ENCODE results near the gene IFITM5. TPM values are rescaled to one million over a fixed set of nuclear protein-coding genes. Genes with fewer than 3 reads are reported as not detected.

IFITM5 gene
- total RNA-seq, 2 donors from 2014 or later: not detected

DNA sequence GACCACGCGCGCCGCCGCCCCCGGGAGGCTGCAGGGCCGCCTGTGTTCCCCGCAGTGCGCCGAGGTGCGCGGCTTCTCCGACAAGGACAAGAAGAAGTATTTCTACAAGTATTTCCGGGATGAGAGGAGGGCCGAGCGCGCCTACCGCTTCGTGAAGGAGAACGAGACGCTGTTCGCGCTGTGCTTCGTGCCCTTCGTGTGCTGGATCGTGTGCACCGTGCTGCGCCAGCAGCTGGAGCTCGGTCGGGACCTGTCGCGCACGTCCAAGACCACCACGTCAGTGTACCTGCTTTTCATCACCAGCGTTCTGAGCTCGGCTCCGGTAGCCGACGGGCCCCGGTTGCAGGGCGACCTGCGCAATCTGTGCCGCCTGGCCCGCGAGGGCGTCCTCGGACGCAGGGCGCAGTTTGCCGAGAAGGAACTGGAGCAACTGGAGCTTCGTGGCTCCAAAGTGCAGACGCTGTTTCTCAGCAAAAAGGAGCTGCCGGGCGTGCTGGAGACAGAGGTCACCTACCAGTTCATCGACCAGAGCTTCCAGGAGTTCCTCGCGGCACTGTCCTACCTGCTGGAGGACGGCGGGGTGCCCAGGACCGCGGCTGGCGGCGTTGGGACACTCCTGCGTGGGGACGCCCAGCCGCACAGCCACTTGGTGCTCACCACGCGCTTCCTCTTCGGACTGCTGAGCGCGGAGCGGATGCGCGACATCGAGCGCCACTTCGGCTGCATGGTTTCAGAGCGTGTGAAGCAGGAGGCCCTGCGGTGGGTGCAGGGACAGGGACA is 18.4 kb downstream of the IFITM5 start:
- no peak overlapping the region for H3K9ac ChIP-seq (ENCODE audit: extremely low read depth, low read length, poor library complexity, severe bottlenecking)
- Mint-ChIP-seq H3K36me3 (ENCODE audit: low read depth) (no peaks in the 10 kb centered on the region), H3K9me3 (no peaks in the 10 kb centered on the region), H3K4me3 (no peak overlapping the region), H3K4me1 (no peaks in the 10 kb centered on the region), H3K27ac (no peak overlapping the region), H3K27me3 (ENCODE audit: insufficient read depth) (peaks cover 53% of the 10 kb centered on the region)
- TF ChIP-seq CTCF (conservative IDR thresholded peaks at IDR 0.05): no peak
- H3K9me3 ChIP-seq (ENCODE audit: control insufficient read depth, low read length): no peaks in the 10 kb centered on the region
- no peaks in the 10 kb centered on the region for H3K4me1 ChIP-seq (ENCODE audit: control insufficient read depth, insufficient read depth, low read length)
- H3K27me3 ChIP-seq (ENCODE audit: control insufficient read depth, insufficient read depth, low read length, poor library complexity, severe bottlenecking): peaks cover 46% of the 10 kb centered on the region
- 72 to 84% methylated on average over 46 to 79 of the region's 79 CpGs for WGBS, 2 experiments (ENCODE audit: insufficient coverage in 1 of 2, insufficient read length in 1 of 2)
- no peak overlapping the region for H3K27ac ChIP-seq (ENCODE audit: low read depth, low read length)
- DNase-seq: peak; percentile 46
- H3K36me3 ChIP-seq (ENCODE audit: control insufficient read depth, insufficient read depth, low read length): no peaks in the 10 kb centered on the region
- H3K4me3 ChIP-seq (ENCODE audit: low read length): no peak overlapping the region

DNA sequence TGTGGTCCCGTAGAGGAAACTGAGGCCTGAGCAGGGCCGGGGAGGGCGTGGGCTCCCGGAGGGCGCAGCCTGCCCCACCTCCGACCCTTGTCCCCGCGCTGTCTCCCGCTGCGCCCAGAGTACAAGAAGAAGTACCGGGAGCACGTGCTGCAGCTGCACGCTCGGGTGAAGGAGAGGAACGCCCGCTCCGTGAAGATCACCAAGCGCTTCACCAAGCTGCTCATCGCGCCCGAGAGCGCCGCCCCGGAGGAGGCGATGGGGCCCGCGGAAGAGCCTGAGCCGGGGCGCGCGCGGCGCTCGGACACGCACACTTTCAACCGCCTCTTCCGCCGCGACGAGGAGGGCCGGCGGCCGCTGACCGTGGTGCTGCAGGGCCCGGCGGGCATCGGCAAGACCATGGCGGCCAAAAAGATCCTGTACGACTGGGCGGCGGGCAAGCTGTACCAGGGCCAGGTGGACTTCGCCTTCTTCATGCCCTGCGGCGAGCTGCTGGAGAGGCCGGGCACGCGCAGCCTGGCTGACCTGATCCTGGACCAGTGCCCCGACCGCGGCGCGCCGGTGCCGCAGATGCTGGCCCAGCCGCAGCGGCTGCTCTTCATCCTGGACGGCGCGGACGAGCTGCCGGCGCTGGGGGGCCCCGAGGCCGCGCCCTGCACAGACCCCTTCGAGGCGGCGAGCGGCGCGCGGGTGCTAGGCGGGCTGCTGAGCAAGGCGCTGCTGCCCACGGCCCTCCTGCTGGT is 19.2 kb downstream of the IFITM5 start:
- no peak overlapping the region for H3K4me3 Mint-ChIP-seq
- Histone ChIP-seq H3K9me3 (ENCODE audit: control insufficient read depth, low read length) (no peaks in the 10 kb centered on the region), H3K36me3 (ENCODE audit: control insufficient read depth, insufficient read depth, low read length) (no peaks in the 10 kb centered on the region), H3K9ac (ENCODE audit: extremely low read depth, low read length, poor library complexity, severe bottlenecking) (no peak overlapping the region), H3K27ac (ENCODE audit: low read depth, low read length) (no peak overlapping the region), H3K4me1 (ENCODE audit: control insufficient read depth, insufficient read depth, low read length) (no peaks in the 10 kb centered on the region), H3K27me3 (ENCODE audit: control insufficient read depth, insufficient read depth, low read length, poor library complexity, severe bottlenecking) (peaks cover 46% of the 10 kb centered on the region), H3K4me3 (ENCODE audit: low read length) (no peak overlapping the region)
- TF ChIP-seq CTCF (conservative IDR thresholded peaks at IDR 0.05): no peak
- no peak overlapping the region for H3K27ac Mint-ChIP-seq
- no peaks in the 10 kb centered on the region for H3K9me3 Mint-ChIP-seq
- WGBS, 2 experiments (ENCODE audit: insufficient coverage in 1 of 2, insufficient read length in 1 of 2): 11 to 32% methylated on average over 36 to 85 of the region's 85 CpGs
- DNase-seq: peak; percentile 42
- peaks cover 52% of the 10 kb centered on the region for H3K27me3 Mint-ChIP-seq (ENCODE audit: insufficient read depth)
- no peaks in the 10 kb centered on the region for H3K36me3 Mint-ChIP-seq (ENCODE audit: low read depth)
- no peaks in the 10 kb centered on the region for H3K4me1 Mint-ChIP-seq

DNA sequence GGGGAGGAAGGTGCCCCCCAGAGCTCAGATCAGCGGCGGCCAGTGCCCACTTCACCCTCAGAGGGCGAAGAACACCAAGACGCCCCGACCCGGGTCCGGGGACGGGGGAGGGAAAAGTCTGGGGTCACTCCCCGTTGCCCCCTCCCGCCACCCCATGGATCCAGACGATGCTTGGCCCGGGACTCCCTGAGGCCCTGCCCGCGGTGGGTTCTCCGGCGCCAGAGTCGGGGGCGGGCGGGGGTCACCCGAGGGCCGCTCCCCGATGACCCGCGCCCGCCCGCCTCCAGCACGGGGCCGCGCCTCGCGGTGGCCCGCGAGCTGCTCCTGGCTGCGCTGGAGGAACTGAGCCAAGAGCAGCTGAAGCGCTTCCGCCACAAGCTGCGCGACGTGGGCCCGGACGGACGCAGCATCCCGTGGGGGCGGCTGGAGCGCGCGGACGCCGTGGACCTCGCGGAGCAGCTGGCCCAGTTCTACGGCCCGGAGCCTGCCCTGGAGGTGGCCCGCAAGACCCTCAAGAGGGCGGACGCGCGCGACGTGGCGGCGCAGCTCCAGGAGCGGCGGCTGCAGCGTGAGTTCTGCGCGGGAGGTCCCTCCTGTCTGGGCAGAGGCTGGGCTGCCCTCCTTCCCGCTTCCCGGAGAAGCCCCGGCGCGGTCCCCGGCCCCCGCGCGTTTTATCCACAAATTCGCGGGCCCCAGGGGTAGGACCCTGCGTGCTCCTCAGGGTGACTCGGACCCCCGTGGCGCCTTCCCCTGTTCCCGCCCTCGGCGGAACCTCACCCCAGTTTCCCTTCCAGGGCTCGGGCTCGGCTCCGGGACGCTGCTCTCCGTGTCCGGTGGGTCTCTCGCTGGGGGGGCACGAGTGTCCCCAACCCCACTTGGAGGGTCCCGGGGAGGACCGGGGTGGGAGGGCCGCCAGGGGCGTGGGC is 20.0 kb downstream of the IFITM5 start:
- Mint-ChIP-seq H3K27ac (no peak overlapping the region), H3K36me3 (ENCODE audit: low read depth) (no peaks in the 10 kb centered on the region), H3K4me1 (no peaks in the 10 kb centered on the region), H3K4me3 (no peak overlapping the region), H3K9me3 (no peaks in the 10 kb centered on the region), H3K27me3 (ENCODE audit: insufficient read depth) (peaks cover 50% of the 10 kb centered on the region)
- DNase-seq: peak; percentile 40
- Histone ChIP-seq H3K9ac (ENCODE audit: extremely low read depth, low read length, poor library complexity, severe bottlenecking) (no peak overlapping the region), H3K27ac (ENCODE audit: low read depth, low read length) (no peak overlapping the region), H3K36me3 (ENCODE audit: control insufficient read depth, insufficient read depth, low read length) (no peaks in the 10 kb centered on the region), H3K4me3 (ENCODE audit: low read length) (no peak overlapping the region), H3K9me3 (ENCODE audit: control insufficient read depth, low read length) (no peaks in the 10 kb centered on the region), H3K27me3 (ENCODE audit: control insufficient read depth, insufficient read depth, low read length, poor library complexity, severe bottlenecking) (peaks cover 46% of the 10 kb centered on the region), H3K4me1 (ENCODE audit: control insufficient read depth, insufficient read depth, low read length) (no peaks in the 10 kb centered on the region)
- TF ChIP-seq CTCF (conservative IDR thresholded peaks at IDR 0.05): no peak
- WGBS, 2 experiments (ENCODE audit: insufficient coverage in 1 of 2, insufficient read length in 1 of 2): 75 to 87% methylated on average over 42 to 97 of the region's 97 CpGs
